Osteocyte (in vitro differentiated cells): ENCODE data around the gene FGF14. TPM values are rescaled to one million over a fixed set of nuclear protein-coding genes. Genes with fewer than 3 reads are reported as not detected.
"Not testable (repeated sequence)": the region's sequence is repeated elsewhere in the genome, so short reads cannot be mapped to it uniquely, and the experiment has no call there.

ENCODE experiments used
- DNase-seq: peaks from one replicate; pipeline ENCODE4 v3.0.0; 2021; ENCODE audit warnings: mixed read lengths; ENCODE audit not compliant: unreplicated experiment; ENCODE audit errors: extremely low spot score
- H3K27ac Mint-ChIP-seq: one replicate; pipeline ENCODE4 v1.8.0; 2021; ENCODE audit warnings: mild to moderate bottlenecking, mixed read lengths; ENCODE audit not compliant: unreplicated experiment
- H3K27me3 Mint-ChIP-seq: one replicate; pipeline ENCODE4 v1.8.0; 2021; ENCODE audit warnings: mixed read lengths; ENCODE audit not compliant: unreplicated experiment
- H3K36me3 Mint-ChIP-seq: one replicate; pipeline ENCODE4 v1.8.0; 2021; ENCODE audit warnings: mixed read lengths; ENCODE audit not compliant: unreplicated experiment
- H3K4me1 Mint-ChIP-seq: one replicate; pipeline ENCODE4 v1.8.0; 2021; ENCODE audit warnings: mixed read lengths; ENCODE audit not compliant: unreplicated experiment
- H3K4me3 Mint-ChIP-seq: one replicate; pipeline ENCODE4 v1.8.0; 2021; ENCODE audit warnings: mild to moderate bottlenecking, moderate library complexity, mixed read lengths; ENCODE audit not compliant: unreplicated experiment
- H3K9me3 Mint-ChIP-seq: one replicate; pipeline ENCODE4 v1.8.0; 2021; ENCODE audit warnings: mixed read lengths; ENCODE audit not compliant: unreplicated experiment
- total RNA-seq: library from RNA; stranded (reverse); gene quantifications from 2 replicates; pipeline ENCODE4 v1.2.1, GENCODE V29; 2021
- TF ChIP-seq, protein P1 (sequence below): fragments of 200-600 bp; sonication (generic); IDR thresholded peaks from 2 replicates; pipeline ENCODE4 v1.5.0; 2021; ENCODE audit warnings: antibody characterized with exemption, mild to moderate bottlenecking, moderate library complexity

The FGF14 gene
- total RNA-seq, 1 donor from 2014 or later, result 0.24 TPM

DNA sequence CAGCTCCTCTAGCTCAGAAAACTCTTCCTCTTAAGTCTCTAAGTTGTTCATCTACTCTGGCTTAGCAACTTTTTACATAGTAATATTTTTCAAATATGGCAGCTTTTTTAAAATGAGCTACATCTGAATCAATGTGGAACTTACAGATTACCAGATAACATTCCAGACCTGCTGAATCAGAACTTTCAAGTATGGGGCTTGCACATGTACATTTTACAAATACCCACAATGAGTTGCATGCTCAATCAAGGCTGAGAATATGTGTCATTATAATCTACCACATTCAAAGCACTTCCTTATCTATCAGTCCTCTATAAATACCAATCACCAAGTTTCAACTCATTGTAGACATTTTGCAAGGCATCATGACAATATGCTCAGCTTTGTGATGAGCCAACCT, 383.1 kb downstream of the FGF14 start:
- H3K4me3 Mint-ChIP-seq, result no peak overlapping the region
- peaks cover 19% of the 10 kb centered on the region for H3K27me3 Mint-ChIP-seq
- DNase-seq, result no peak
- TF ChIP-seq, protein P1, sequence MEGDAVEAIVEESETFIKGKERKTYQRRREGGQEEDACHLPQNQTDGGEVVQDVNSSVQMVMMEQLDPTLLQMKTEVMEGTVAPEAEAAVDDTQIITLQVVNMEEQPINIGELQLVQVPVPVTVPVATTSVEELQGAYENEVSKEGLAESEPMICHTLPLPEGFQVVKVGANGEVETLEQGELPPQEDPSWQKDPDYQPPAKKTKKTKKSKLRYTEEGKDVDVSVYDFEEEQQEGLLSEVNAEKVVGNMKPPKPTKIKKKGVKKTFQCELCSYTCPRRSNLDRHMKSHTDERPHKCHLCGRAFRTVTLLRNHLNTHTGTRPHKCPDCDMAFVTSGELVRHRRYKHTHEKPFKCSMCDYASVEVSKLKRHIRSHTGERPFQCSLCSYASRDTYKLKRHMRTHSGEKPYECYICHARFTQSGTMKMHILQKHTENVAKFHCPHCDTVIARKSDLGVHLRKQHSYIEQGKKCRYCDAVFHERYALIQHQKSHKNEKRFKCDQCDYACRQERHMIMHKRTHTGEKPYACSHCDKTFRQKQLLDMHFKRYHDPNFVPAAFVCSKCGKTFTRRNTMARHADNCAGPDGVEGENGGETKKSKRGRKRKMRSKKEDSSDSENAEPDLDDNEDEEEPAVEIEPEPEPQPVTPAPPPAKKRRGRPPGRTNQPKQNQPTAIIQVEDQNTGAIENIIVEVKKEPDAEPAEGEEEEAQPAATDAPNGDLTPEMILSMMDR, result no peak
- H3K4me1 Mint-ChIP-seq, result no peaks in the 10 kb centered on the region
- no peak overlapping the region for H3K27ac Mint-ChIP-seq
- H3K36me3 Mint-ChIP-seq, result no peaks in the 10 kb centered on the region
- H3K9me3 Mint-ChIP-seq, result peaks cover 23% of the 10 kb centered on the region

DNA sequence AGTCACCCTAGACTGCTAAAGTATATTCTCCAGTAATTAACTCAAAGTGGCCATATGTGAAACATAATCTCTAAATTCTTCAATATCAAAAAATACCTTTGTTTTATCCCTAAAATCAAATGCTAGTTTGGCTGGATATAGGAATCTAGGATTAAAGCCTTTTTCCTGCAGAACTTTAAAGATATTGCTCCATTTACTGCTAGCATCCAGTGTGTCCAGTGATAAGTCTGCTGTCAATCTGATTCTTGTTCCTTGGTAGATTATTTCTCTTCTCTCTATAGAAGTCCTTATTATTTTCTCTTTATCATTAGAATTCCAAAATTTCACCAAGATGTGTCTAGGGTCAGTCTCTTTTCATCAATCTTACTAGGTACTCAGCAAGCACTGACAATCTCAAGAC, 384.6 kb downstream of the FGF14 start:
- DNase-seq, result no peak
- H3K4me3 Mint-ChIP-seq, result no peak overlapping the region
- no peaks in the 10 kb centered on the region for H3K36me3 Mint-ChIP-seq
- H3K27ac Mint-ChIP-seq, result no peak overlapping the region
- H3K9me3 Mint-ChIP-seq, result peaks cover 23% of the 10 kb centered on the region
- TF ChIP-seq, protein P1, result no peak
- H3K4me1 Mint-ChIP-seq, result no peaks in the 10 kb centered on the region
- H3K27me3 Mint-ChIP-seq, result peaks cover 26% of the 10 kb centered on the region

DNA sequence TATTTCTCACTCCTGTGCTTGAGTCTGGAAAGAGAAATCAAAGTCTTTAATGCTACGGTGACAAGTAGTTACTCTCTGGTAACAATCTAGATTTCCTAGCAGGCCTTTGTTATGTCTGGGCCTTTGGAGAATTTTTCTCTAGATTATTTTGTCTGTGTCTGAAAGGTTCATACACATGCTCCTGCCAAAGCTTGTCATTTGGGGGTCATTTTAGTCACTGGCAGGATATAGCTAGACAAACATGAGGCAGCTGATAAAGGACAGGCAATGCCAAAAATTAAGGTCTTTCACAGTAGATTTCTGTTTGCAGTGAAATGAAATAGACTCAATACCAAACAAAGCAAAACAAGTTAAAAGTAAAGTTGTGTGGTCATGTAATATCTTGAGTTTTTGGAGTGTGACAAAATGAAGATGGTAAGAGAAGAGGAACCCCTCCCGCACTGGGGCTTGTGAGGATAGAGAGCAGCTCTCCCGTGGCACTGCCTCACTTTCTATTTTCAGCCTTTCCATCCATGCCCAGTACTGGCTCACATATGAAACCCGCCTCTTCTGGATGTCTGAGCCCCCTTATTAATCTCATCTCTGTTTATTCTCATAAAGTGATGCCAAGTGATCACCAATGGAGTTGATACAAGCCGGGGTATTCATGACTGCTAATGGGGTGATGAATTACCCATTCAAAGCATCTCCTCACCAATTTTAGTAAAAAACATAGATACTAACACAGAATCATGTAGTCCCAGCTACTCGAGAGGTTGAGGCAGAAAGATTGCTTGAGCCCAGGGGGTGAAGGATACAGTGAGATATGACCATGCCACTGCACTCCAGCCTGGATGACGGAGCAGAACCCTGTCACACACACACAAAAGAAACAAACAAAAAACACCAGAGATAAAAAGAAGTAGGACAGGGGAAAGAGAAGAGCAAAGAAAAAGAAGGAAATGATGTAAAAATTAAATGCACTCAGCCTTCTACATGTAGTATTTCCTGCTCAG, 389.3 kb downstream of the FGF14 start:
- peaks cover 43% of the 10 kb centered on the region for H3K27me3 Mint-ChIP-seq
- H3K36me3 Mint-ChIP-seq, result no peaks in the 10 kb centered on the region
- TF ChIP-seq, protein P1, result no peak
- peaks cover 5% of the 10 kb centered on the region for H3K9me3 Mint-ChIP-seq
- no peak overlapping the region for H3K27ac Mint-ChIP-seq
- no peak for DNase-seq
- no peak overlapping the region for H3K4me3 Mint-ChIP-seq
- no peaks in the 10 kb centered on the region for H3K4me1 Mint-ChIP-seq

DNA sequence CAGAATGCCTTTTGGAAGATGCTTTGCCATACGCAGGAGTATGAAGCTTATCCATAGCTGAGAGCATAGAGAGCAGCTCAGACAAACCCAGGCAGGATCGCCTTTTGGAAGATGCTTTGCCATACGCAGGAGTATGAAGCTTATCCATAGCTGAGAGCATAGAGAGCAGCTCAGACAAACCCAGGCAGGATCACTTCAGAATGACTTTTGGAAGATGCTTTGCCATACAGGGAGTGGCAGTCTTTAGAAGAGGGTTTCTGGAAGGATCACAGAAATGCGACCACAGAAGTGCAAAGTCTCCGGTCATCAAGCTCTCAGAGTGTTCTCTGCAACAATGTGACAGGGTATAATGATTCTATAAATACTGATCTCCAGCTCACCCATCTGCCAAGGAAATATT, 390.4 kb downstream of the FGF14 start:
- not testable (repeated sequence) for H3K9me3 Mint-ChIP-seq, H3K4me3 Mint-ChIP-seq, H3K27ac Mint-ChIP-seq, H3K4me1 Mint-ChIP-seq, DNase-seq, H3K36me3 Mint-ChIP-seq
- H3K27me3 Mint-ChIP-seq, result peaks cover 46% of the 10 kb centered on the region

DNA sequence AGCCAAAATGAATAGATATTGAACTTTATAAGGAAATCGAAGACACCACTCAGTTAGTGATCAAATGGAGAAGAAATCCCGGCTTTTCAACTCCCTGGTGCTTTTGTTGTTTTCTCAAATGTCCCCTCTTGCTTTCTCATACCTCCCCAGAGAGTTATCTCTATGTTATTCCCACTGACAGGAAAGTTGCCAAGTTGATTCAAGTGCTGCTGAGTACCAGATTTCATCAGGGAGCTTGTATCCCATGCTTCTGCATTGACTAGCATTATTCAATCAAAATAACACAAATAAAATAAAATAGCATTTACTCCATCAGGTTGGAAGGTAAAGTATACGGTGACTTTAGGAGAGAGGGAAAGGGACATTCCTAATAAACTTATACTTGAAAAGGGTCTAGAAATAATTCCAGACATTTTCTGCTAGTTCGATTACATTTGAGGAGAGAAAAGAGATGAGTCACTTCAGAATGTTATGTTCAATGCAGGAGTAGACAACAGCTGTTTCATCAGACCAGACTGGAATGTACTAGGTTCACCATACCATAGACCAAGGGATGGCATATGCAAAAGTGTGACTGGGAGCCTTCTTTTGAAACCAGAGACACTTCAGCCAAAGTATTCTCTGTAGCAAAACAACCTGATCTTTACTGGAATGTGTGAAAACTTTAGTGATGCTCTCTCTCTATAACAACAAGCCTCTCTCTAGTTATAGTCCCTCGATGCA, 397.8 kb downstream of the FGF14 start:
- H3K4me3 Mint-ChIP-seq, result no peak overlapping the region
- no peaks in the 10 kb centered on the region for H3K36me3 Mint-ChIP-seq
- H3K27ac Mint-ChIP-seq, result no peak overlapping the region
- H3K27me3 Mint-ChIP-seq, result peaks cover 20% of the 10 kb centered on the region
- DNase-seq, result no peak
- no peaks in the 10 kb centered on the region for H3K4me1 Mint-ChIP-seq
- no peaks in the 10 kb centered on the region for H3K9me3 Mint-ChIP-seq
- TF ChIP-seq, protein P1, result no peak
